GM08714 (cell line): ENCODE results near the gene TTLL5.

ENCODE experiments used
- H3K4me3 ChIP-seq: fragments of 200-500 bp; sonication (Bioruptor generic); 2 replicates; pipeline ENCODE4 v1.5.1; 2014; ENCODE audit warnings: mild to moderate bottlenecking, low read length, inconsistent platforms
- ZNF274 ChIP-seq: IDR thresholded peaks from 2 replicates; pipeline ENCODE4 v1.6.1; 2012; ENCODE audit warnings: mild to moderate bottlenecking, low read depth, low read length

The TTLL5 gene

DNA sequence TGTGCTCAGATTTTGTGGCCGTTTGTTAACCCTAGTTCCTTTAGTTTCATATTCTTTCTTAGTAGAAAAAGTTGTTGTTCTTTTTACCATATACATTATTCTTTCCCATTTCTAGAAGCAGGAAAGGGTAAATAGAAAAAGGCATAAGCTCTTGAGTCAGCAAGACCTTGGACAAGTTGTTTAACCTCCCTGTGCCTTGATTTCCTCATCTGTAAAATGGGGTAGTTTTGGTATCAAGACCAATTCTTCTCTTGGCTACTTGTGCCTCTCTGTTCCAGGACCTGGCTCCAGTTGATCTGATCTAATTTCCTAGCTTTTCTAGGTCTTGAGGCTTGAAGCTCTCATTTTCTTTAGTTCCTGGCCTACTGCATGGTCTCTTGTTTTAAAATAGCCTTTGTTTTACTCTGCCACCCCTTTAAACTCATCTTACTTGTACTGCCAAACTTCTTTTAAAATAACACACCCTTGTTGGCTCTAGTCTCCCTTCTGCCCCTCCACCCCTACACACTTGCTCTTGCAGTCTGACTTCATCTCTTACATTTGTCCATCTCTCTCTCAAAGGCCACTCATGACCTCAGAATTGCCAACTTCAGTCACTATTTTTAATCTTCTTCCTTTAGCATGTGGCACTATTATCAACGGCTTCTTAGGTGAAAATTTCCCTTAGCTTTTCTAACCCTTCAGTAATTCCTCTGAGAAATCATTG lies 143.7 kb downstream of the TTLL5 start:
- no peak for TF ChIP-seq ZNF274
- no peak overlapping the region for H3K4me3 ChIP-seq

DNA sequence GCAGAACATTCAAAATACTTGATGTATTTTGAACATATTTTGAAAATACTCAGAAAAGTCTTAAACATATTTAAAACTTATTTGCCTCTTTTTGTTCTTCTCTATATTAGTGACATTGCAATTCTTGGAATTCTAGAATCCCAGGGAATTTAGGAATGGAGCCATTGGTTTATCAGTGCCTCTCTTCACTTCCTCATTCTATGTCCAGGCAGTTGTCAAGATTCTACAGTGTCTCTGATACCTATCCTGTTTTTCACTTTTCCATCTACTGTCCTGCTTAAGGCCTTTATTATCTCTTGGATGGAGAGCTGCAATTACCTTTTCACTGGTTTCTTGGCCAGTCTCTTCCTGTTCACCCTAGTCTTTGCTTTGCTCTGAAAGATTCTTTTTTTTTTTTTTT lies 144.6 kb downstream of the TTLL5 start:
- TF ChIP-seq ZNF274 = no peak
- no peak overlapping the region for H3K4me3 ChIP-seq

DNA sequence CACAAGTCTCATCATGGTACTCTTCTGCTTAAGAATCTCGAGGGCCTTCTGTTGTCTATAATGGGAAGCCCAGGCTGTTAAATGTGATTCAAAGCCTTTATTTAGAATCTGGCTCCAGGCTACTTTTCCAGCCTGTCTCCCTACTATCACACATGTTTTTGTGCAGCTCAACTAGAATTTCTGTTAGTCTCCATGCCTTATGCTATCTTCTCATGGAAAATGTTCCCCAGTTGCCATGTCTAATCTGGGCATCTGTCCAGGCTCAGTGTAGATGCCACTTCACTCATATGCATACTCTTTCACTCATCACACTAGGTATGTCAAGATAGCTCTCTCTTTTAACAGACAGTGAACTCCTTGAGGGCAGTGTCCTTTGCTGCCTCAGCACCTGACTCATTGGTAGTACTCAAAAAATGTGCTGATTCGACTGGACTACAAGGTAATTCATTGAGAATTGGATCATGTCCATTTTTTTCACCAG lies 145.3 kb downstream of the TTLL5 start:
- no peak for TF ChIP-seq ZNF274
- H3K4me3 ChIP-seq = no peak overlapping the region

DNA sequence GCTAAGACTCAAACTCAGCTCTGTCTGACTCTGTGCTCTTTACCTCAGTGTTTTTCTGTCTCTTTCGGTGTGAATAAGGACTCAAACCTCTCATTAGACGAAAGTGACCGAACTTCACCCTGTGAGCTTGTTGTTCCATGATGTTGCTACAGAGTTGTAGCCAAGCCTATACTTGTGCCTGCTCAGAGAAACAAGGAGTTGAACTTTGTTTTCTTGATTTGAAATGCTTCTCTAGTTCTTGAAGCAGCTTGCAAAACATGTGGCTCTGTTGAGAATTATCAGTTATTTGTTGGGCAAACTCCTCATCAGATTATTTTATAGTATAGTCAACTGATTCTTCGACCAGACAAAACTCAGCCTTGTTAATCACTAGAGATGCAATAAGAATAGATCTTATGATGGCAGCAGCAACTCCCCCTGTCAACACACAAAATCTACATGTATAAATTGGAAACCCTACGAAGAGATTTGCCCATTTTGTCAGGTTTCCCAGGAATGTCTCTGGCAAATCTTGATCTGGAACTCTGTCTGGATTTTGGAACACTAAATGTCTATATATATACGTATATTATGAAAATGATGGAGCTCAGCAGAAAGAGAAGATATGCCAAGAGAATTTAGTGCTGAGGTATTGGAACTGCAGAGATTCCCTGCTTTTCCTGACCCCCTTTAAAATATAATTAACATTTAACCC lies 146.8 kb downstream of the TTLL5 start:
- no peak for TF ChIP-seq ZNF274
- no peak overlapping the region for H3K4me3 ChIP-seq

DNA sequence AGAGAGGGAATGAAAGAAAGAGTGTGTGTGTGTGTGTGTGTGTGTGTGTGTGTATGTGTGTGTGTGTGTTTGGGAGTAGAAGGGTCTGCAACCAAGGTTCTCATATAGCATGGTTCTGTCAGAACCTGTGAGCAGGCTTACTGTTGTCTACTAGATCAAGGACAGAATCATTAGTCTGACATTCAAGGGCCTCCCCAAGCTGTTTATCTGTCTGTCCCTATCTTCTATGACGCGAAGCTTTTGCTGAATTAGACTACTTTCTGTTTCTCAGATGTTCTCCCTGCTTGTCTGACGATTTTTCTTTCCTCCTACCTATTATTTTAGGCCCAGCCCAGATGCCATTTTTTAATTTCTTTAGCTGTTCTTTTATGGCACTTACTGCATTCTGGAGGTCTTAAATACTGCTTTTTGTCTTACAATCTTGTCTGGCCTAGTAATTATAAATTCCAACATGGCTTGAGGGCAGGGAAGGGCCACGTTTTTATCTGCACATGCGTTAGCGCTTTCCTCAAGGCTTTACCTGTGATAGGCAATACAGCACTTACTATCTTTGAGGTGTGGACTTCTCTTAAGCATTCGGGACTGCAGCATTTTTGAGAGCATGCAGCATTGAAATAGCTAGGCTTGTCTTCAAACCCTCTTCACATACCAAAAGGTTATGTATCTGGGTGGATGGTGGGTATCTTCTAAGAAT lies 150.2 kb downstream of the TTLL5 start:
- no peak for TF ChIP-seq ZNF274

DNA sequence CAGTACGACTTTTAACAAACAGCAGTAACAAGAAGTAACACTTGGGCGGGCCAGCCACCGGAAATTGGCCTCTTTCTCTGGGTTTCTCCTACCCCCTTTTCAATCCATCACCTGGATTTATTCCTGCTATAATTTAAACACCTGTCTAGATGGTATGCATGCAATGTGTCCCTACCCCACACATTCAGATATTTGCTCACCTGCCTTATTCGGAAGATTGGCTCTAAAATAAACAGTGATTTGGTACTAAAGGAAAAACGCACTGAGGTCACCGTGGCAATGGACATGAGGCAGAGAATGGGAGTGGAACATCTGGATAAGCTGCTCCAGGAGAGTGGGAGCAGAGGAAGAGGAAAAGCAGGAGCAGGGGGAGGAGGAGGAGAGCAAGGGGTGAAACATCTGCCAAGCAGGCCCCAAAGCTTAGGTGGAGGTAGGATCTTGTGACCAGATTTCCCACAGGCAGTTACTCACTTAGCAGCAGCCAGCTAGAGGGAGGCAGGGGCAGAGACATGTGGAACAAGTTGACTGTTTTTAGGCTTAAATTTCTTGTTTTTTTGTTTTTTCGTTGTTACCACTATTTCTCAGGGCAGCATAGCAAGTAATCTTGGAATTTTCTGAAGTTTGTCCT lies 150.9 kb downstream of the TTLL5 start:
- TF ChIP-seq ZNF274 = no peak
- no peak overlapping the region for H3K4me3 ChIP-seq

More for the DNA sequence above, 150.2 kb downstream of the TTLL5 start:
- H3K4me3 ChIP-seq = no peak overlapping the region

DNA sequence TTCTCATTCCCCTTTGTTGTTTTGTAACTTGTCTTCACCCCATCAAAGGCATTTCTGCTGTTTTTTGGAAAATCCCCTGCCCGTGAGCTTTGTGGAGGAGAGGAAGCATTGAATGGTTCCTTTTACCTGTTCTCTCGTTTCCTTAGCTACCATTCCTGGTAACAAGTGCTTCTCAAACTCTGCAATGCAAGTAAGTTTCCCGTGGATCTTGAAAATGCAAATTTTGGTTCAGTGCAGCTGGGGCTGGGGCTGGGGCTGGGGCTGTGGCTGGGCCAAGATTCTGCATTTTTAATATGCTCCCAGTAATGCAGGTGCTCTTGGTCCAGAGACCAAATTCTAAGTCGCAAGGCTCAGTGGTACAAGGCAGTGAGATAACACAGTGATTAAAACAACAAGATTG lies 151.6 kb downstream of the TTLL5 start:
- no peak overlapping the region for H3K4me3 ChIP-seq
- TF ChIP-seq ZNF274 = no peak

DNA sequence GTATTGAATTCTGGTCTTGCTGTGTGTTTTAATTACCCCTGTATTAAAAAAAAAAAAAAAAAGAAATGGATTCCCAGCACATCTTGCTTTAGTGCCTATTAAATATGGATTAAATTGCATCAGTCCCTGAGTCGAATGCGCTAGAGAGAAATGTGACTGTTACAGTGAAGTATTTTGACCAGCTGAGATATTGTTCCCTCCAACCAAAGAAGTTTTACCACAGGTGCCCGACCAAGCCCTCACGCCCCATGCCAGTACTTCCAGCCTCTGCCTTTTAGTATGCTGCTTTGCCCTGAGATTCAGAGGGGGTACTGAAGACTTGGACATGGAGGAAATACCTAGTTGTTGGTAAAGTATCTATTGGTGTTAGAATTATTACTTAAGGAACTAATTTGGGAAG lies 159.7 kb downstream of the TTLL5 start:
- no peak for TF ChIP-seq ZNF274

DNA sequence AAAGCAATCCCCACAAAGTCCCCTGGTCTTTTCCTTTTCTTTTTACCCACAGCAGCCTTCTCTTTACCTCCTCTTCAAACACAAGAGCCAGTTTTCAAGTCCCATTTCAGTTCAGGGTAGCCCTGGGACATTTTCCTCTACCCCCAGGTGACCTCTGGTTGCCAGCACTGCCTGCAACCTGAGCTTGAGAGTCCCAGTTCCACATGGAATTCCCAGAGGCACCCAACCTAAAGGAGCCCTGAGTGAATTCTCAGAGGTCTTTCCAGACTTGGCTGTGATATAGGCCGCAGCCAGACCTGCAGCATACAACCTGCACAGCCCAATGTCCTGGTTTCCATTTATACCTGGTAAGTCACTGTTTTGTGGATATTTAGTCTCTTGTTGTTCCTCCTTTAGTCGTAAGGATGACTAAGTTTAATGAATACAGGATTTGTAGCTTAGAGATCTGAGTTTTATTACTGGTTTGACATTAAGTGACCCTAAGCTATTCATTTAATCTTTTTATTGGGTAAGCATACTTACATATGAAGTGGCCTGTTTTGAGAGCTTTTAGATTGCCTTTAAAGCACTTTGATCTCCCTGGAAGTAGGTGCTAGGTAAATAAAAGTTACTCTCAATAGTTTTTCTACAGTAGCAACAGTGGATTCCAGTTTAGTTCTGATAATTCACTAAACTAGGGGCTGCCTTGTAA lies 160.9 kb downstream of the TTLL5 start:
- no peak for TF ChIP-seq ZNF274
- H3K4me3 ChIP-seq = no peak overlapping the region

More for the DNA sequence above, 159.7 kb downstream of the TTLL5 start:
- no peak overlapping the region for H3K4me3 ChIP-seq

DNA sequence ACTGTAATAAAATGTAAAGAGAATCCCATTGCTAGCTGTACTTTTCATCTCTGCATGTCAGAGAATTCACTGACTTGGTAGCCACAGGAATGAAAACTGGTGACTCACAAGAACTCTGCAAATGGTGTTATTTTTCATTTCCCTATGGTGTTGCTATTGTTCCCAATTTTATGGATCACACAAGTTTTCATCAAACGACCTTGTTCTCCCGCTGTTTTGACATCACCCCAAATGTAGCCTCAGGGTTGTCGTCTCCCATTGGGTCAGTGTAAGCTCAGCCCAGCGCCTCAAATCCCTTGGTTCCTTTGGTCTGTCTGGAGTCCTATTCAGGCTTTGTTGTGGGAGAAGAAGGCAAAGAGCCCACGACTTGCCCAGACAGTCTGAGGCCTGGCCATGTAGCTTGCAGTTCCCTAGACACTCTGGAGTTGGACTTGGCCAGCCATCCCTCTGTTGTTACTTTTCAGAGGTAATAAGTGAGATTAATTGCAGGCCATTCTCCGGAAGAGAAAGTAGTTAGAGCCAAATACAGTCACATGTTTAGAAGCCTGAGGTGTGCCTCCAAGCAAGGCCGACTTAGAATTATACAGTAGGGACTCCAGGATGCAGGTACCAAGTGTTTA lies 161.6 kb downstream of the TTLL5 start:
- TF ChIP-seq ZNF274 = no peak
- no peak overlapping the region for H3K4me3 ChIP-seq

DNA sequence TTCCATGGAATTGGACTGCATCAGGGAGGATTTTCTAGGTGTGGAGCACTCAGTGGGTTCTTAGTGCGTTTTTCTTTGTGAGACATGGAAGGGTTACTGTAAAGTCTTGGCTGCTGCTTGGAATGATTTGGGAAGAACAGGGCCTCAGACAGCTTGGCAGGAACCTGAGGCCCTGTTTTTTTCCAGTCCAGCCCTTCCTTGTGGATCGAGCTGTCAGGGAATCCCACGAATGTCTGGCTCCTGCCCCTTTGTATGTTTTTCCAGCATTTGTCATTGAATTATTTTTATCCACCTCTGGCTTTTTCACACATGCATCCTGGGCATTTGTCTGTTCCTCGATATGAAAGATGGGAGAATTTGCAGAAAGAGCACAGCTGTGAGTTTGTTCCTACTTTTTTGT lies 162.3 kb downstream of the TTLL5 start:
- no peak for TF ChIP-seq ZNF274

DNA sequence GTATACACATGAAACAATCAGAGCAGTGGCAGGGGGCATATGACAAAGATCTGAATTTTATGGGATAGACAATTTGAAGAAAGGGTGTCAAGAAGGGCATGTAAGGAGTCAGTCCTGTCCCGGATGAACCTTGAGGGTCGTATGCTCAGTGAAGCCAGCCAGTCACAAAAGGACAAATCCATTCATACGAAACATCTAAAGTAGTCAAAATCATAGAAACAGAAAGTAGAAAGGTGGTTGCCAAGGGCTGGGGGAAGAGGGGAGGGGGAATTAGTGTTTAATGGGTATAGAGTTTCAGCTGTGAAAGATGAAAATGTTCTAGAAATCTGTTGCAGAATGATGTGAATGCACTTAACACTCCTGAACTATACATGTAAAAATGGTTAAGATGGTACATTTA lies 163.3 kb downstream of the TTLL5 start:
- H3K4me3 ChIP-seq = no peak overlapping the region
- no peak for TF ChIP-seq ZNF274

More for the DNA sequence above, 162.3 kb downstream of the TTLL5 start:
- H3K4me3 ChIP-seq = no peak overlapping the region

DNA sequence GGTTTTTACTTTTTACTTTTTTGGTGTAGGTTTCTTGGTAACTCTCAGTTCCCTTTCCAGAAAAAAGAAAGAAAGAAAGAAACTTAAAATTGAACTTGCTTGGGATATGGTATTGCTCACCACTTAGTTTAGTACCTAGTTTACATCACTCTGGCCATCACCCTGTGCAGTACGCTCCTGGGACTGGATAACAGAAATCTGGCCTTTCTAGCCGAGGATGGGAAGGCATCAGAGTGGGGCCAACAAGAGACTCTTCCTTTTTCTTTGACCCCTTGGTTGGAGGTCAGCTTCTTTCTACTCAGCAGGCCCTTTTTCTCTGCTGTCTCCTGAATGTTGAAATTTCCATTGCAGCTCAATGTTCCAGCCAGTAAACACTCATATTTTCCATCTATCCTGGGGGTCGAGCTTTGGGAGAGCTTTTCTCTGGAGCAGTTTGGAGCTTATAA lies 164.1 kb downstream of the TTLL5 start:
- H3K4me3 ChIP-seq = no peak overlapping the region
- TF ChIP-seq ZNF274 = no peak
